ENCODE data around the gene NCOA5.
A peak's percentile ranks its signal among the peaks of the same experiment; 100 is the strongest.

Gene NCOA5

DNA sequence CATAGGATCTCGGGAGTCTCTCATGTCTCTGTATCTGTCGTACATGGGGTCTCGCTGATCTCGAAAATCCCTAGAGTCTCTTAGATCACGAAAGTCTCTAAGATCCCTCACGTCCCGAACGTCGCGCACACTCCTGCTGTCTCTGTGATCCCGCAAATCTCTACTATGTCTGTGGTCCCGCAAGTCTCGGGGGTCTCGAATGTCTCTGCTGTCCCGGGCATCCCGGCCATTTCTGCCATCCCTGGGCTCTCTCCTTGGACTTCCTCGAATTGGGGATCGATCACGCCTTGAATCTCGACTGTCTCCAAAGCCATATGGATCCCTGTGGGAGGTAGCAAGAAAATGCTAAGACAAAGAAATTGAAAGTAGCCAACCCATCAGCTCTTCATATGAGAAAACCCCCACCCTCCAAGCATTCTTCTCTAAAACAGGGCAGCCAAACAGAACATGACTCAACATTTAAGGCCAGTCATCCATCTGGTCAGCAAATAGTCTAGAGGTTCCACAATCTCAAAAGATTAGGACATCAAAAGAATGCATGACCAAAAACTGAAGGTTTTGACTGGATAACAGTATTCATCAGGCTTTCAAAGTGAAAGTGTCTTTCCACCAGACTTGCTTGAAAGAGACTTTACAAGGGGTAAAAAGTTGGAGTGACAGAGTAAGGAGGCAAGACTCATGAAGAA, 19.4 kb downstream of the NCOA5 start:
- TF ChIP-seq PAX5 (IDR thresholded peaks at IDR 0.05; ENCODE audit: insufficient read depth, low read length, severe bottlenecking) = no peak
- no peak for TF ChIP-seq SPI1 (IDR thresholded peaks at IDR 0.05; ENCODE audit: low read depth, low read length)
- no peak for TF ChIP-seq TAF1 (IDR thresholded peaks at IDR 0.05; ENCODE audit: low read depth, low read length)
- no peak for TF ChIP-seq POLR2A (IDR thresholded peaks at IDR 0.05; ENCODE audit: low read depth, low read length)
- no peak for TF ChIP-seq POU2F2 (IDR thresholded peaks at IDR 0.05; ENCODE audit: low read depth, low read length)
- no peak for TF ChIP-seq POLR2AphosphoS5 (IDR thresholded peaks at IDR 0.05; ENCODE audit: low read depth, low read length)
- DNase-seq (ENCODE audit: insufficient read length, low spot score) (no peak), FAIRE-seq (no peak)

DNA sequence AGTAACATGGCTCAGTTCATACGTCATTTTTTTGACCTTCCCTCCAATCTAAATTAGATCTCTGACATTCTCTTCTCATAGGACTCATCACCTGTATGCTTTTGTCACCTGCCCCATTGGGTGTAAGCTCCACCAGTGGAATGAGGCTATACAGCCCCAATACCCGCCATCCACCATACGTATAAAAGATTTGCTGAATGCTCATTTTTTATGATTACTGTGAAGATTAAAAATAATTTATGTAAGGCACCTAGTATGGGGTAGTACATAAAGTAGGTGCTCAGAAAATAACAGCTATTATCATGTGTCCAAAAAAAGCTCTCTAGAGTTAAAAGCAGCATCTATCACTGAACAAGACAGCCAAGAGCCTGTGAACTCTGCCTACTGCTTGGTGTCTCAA, 24.1 kb downstream of the NCOA5 start:
- FAIRE-seq (no peak), DNase-seq (ENCODE audit: insufficient read length, low spot score) (no peak)
- no peak for TF ChIP-seq POLR2AphosphoS5 (IDR thresholded peaks at IDR 0.05; ENCODE audit: low read depth, low read length)
- TF ChIP-seq TAF1 (IDR thresholded peaks at IDR 0.05; ENCODE audit: low read depth, low read length) = no peak
- no peak for TF ChIP-seq SPI1 (IDR thresholded peaks at IDR 0.05; ENCODE audit: low read depth, low read length)
- no peak for TF ChIP-seq PAX5 (IDR thresholded peaks at IDR 0.05; ENCODE audit: insufficient read depth, low read length, severe bottlenecking)
- TF ChIP-seq POU2F2 (IDR thresholded peaks at IDR 0.05; ENCODE audit: low read depth, low read length) = no peak
- TF ChIP-seq POLR2A (IDR thresholded peaks at IDR 0.05; ENCODE audit: low read depth, low read length) = no peak

DNA sequence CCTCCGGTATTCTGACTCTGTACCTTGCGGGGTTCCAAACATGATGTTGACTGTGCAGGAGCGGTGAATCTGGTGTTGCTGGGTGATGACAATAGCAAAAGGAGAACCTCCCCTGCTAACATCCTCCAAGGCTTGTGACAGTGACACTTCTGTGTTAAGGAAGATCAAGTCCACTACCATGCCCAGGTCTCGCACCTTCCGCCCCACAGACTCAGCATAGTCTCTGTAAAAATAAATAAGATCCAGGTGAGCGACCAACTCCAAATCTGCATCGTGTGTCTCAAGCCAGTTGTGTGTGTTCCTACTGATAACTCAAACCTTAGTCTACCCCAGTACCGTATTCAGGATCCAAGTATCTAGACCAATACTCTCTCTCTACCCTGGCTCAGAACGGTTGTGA, 24.8 kb downstream of the NCOA5 start:
- TF ChIP-seq TAF1 (IDR thresholded peaks at IDR 0.05; ENCODE audit: low read depth, low read length) (no peak), PAX5 (IDR thresholded peaks at IDR 0.05; ENCODE audit: insufficient read depth, low read length, severe bottlenecking) (no peak), POLR2AphosphoS5 (IDR thresholded peaks at IDR 0.05; ENCODE audit: low read depth, low read length) (no peak)
- FAIRE-seq = no peak
- no peak for DNase-seq (ENCODE audit: insufficient read length, low spot score)

DNA sequence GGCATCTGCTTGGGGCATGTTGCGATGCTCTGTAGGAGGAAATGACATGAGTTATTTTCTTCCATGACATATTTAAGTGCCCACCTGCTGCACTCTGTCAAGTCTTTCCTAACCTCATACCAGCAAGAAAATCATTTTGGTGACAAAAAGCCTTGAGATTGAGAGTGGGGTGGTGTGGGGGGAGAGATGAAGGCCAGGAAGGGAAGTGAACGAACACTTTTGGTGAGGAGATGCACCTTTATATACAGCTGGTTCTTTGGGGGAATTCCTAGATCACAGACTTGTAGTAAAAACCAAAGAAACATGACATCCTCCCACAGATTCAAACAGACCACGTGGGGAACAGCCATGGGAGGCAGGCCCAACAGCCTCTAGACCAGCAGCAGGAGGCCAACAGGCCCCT, 26.1 kb downstream of the NCOA5 start:
- FAIRE-seq = no peak
- TF ChIP-seq POLR2AphosphoS5 (IDR thresholded peaks at IDR 0.05; ENCODE audit: low read depth, low read length) (no peak), PAX5 (IDR thresholded peaks at IDR 0.05; ENCODE audit: insufficient read depth, low read length, severe bottlenecking) (no peak), POLR2A (IDR thresholded peaks at IDR 0.05; ENCODE audit: low read depth, low read length) (no peak), SPI1 (IDR thresholded peaks at IDR 0.05; ENCODE audit: low read depth, low read length) (peak; percentile 61)
- DNase-seq (ENCODE audit: insufficient read length, low spot score) = no peak

DNA sequence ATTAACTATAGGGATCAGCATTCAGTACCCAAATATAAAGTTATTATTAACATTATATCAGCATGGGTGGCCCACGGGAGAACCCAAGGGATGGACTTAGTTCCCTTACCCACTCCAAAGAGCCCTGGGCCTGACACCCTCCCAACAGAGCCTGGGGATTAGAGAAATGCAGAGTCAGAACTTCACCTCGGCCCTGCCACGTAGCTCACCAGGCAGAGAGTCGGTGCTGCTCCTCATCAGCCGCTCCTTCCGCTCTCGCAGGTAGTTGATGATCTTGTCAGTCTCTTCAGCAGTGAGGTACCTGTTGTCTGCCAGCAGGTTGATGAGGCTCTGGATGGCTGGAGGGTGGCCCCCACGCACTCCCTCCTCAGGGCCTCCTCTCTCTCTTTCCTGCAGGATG, 26.6 kb downstream of the NCOA5 start:
- TF ChIP-seq PAX5 (IDR thresholded peaks at IDR 0.05; ENCODE audit: insufficient read depth, low read length, severe bottlenecking) (no peak), SPI1 (IDR thresholded peaks at IDR 0.05; ENCODE audit: low read depth, low read length) (no peak), POLR2AphosphoS5 (IDR thresholded peaks at IDR 0.05; ENCODE audit: low read depth, low read length) (no peak), POLR2A (IDR thresholded peaks at IDR 0.05; ENCODE audit: low read depth, low read length) (no peak), TAF1 (IDR thresholded peaks at IDR 0.05; ENCODE audit: low read depth, low read length) (no peak)
- FAIRE-seq = no peak
- no peak for DNase-seq (ENCODE audit: insufficient read length, low spot score)

DNA sequence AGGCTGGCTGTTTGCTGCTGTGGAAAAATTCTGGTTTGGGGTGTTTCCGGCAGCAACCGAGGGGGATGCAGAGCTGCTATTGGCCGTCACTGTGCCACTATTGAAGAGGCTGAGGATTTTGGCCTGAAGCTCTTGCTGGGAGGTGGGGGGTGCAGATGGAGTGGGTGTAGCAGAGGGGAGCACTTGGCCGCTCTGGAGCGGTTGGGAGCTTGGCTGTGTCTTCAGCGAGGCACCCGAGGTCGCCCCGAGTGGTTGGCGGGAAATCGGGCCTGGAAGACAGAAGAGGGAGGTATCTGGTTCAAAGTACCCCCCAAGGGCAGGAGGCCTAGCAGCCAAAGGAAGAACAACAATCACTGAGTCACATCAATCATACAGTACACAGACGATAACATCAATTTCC, 27.1 kb downstream of the NCOA5 start:
- FAIRE-seq = no peak
- no peak for DNase-seq (ENCODE audit: insufficient read length, low spot score)
- TF ChIP-seq POU2F2 (IDR thresholded peaks at IDR 0.05; ENCODE audit: low read depth, low read length) = no peak
- TF ChIP-seq SPI1 (IDR thresholded peaks at IDR 0.05; ENCODE audit: low read depth, low read length) = no peak
- TF ChIP-seq TAF1 (IDR thresholded peaks at IDR 0.05; ENCODE audit: low read depth, low read length) = no peak
- no peak for TF ChIP-seq POLR2A (IDR thresholded peaks at IDR 0.05; ENCODE audit: low read depth, low read length)
- TF ChIP-seq PAX5 (IDR thresholded peaks at IDR 0.05; ENCODE audit: insufficient read depth, low read length, severe bottlenecking) = no peak
- no peak for TF ChIP-seq POLR2AphosphoS5 (IDR thresholded peaks at IDR 0.05; ENCODE audit: low read depth, low read length)

DNA sequence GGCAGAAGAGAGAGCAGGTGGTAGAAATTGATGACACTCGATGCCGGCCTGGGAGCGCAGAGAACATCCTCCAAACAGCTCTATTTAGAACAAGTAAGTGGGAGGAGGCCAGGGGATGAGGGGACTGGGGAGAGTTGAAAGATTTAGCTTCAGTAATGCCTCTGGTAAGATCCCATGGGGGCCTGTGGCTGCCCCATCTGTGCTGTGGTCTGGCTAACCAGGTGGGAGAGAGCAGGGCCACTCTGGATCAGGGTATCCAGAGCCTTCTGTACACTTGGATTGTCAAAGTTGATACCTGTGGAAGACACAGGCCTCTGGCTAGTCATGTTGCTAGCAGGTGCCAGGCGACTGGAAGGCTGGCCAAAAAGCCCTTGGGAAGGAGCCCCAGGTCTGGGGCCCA, 27.6 kb downstream of the NCOA5 start:
- TF ChIP-seq TAF1 (IDR thresholded peaks at IDR 0.05; ENCODE audit: low read depth, low read length) (no peak), POLR2AphosphoS5 (IDR thresholded peaks at IDR 0.05; ENCODE audit: low read depth, low read length) (no peak), SPI1 (IDR thresholded peaks at IDR 0.05; ENCODE audit: low read depth, low read length) (no peak), PAX5 (IDR thresholded peaks at IDR 0.05; ENCODE audit: insufficient read depth, low read length, severe bottlenecking) (no peak), POLR2A (IDR thresholded peaks at IDR 0.05; ENCODE audit: low read depth, low read length) (no peak), POU2F2 (IDR thresholded peaks at IDR 0.05; ENCODE audit: low read depth, low read length) (no peak)
- DNase-seq (ENCODE audit: insufficient read length, low spot score) = no peak
- FAIRE-seq = no peak

DNA sequence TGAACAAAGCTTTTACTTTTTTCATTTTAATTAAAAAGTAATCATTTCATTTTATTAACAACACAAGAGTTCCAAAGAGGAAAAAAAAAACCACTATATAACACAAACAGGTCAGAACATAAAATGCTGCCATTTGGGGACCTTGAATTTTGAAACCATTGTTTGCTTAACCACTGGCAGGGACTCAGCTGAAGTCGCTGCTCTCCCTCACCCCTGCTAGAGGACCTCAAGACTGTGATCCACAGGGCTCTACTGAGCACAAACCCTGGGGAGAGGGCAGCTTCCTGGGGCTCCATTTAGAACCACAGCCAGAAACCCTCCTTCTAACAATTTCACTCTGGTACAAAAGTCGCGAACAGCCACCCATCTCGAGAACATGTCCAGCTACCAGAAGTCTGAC, 28.8 kb downstream of the NCOA5 start:
- TF ChIP-seq SPI1 (IDR thresholded peaks at IDR 0.05; ENCODE audit: low read depth, low read length) = no peak
- TF ChIP-seq TAF1 (IDR thresholded peaks at IDR 0.05; ENCODE audit: low read depth, low read length) = no peak
- TF ChIP-seq POLR2A (IDR thresholded peaks at IDR 0.05; ENCODE audit: low read depth, low read length) = no peak
- no peak for TF ChIP-seq PAX5 (IDR thresholded peaks at IDR 0.05; ENCODE audit: insufficient read depth, low read length, severe bottlenecking)
- TF ChIP-seq POU2F2 (IDR thresholded peaks at IDR 0.05; ENCODE audit: low read depth, low read length) = no peak
- no peak for TF ChIP-seq POLR2AphosphoS5 (IDR thresholded peaks at IDR 0.05; ENCODE audit: low read depth, low read length)
- FAIRE-seq (no peak), DNase-seq (ENCODE audit: insufficient read length, low spot score) (no peak)

DNA sequence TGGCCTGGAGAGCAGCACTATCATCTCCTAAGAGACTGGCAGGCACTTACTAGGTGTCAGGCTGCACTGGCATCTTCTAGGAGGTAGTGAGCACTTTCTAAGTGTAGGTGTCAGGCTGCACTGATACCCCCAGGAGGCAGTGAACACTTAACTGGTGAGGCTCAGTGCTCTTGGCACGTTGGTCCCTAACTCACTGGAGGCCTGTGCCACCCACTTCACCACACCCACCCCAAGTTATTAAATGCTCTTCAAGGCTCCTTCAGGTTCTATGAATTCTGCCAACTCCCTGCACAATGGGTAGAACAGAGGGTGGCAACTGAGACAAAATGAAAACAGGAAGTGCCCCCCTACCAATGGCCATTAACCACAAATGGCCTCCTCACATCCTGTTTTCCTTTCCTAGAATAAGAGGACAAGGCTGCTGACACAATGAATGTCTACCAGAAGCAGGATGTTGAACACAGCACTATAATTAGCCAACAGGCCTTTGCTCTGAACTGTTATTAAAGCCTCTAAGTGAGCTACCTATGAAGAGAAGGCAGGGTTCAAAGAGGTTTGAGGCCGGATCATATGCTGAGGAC, 29.4 kb downstream of the NCOA5 start:
- DNase-seq (ENCODE audit: insufficient read length, low spot score) = no peak
- TF ChIP-seq TAF1 (IDR thresholded peaks at IDR 0.05; ENCODE audit: low read depth, low read length) = no peak
- TF ChIP-seq SPI1 (IDR thresholded peaks at IDR 0.05; ENCODE audit: low read depth, low read length) = peak; percentile 82
- FAIRE-seq = no peak

DNA sequence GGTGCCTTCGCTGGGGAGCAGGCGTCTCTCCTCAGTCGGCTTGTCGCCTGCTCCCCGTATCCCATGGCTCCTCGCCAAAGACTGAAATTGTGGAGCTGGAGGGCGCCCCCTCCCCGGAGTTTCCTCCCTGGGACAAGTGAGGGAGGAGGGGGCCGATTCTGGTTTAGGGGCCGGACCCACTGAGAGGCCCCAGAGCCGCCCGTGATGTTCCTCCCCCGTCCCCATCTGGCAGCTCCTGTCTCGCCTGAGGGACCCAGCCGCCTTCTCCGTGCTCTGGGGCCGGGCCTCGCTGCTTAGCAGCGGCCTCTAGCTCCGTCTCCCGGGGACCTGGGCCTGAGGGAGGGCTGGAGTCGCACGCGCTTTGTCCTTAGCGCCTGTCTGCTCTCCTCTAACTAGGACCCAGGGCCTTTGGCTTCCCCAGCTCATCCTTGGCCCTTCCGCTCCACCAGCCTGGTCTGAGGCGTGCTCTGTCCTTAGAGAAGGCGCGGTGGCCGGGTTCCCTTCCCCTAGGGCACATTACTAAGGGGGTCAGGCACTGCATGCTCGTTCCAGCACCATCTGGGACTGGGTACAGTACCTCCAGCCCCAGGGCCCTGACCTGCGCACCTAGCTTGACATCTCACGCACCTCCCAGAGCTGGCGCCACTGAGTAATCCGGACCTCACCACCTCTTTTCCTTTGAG, 31.0 kb downstream of the NCOA5 start:
- TF ChIP-seq SPI1 (IDR thresholded peaks at IDR 0.05; ENCODE audit: low read depth, low read length) = no peak
- TF ChIP-seq POLR2A (IDR thresholded peaks at IDR 0.05; ENCODE audit: low read depth, low read length) = no peak
- no peak for DNase-seq (ENCODE audit: insufficient read length, low spot score)
- no peak for FAIRE-seq
